GM12878 (cell line): Measurements from ENCODE around the gene IPO8. TPM values are rescaled to one million over a fixed set of nuclear protein-coding genes. Genes with fewer than 3 reads are reported as not detected.

Experiments
- ATAC-seq: fragments of 200-7000 bp; cut with Tn5 transposase; 3 replicates; pipeline ENCODE4 v1.9.1; 2020; ENCODE audit warnings: mild to moderate bottlenecking, moderate library complexity
- BruUV-seq: library from RNA; stranded (reverse); fragments of 400-500 nt; replicated peaks from 2 replicates; lab custom pipeline; 2021; lab: Mats Ljungman, UMichigan
- CTCF ChIA-PET: fragments of 300-600 bp; sonication (Branson Sonifier 250); formaldehyde crosslinking; extraction: SDS; loops from one replicate; lab custom pipeline; 2021; ENCODE audit warnings: inconsistent platforms; lab: Yijun Ruan, JAX
- POLR2A ChIA-PET: fragments of 350-600 bp; formaldehyde crosslinking; extraction: SDS; loops from one replicate; lab custom pipeline; 2021; ENCODE audit warnings: inconsistent platforms; lab: Charles Lee
- RAD21 ChIA-PET: fragments of 300-600 bp; sonication (Branson Sonifier 250); formaldehyde crosslinking; loops from one replicate; lab custom pipeline; 2023; ENCODE audit warnings: antibody characterized with exemption; ENCODE audit not compliant: unreplicated experiment; lab: Charles Lee
- SMC1A ChIA-PET: fragments of 300-600 bp; sonication (Branson Sonifier 250); formaldehyde crosslinking; loops from one replicate; lab custom pipeline; 2023; ENCODE audit not compliant: unreplicated experiment, uncharacterized antibody; lab: Charles Lee
- DNase-seq: peaks from one replicate; pipeline ENCODE4 v3.0.0-alpha.2; 2011; ENCODE audit warnings: low read depth, low spot score
- FAIRE-seq: peaks from 3 replicates; lab custom pipeline; 2011; peaks lifted over from hg19 to GRCh38; lab: Jason Lieb, UNC
- H2AFZ ChIP-seq: 2 replicates; pipeline ENCODE4 v1.6.0; 2011; ENCODE audit warnings: low read depth, low read length, control low read depth; ENCODE audit not compliant: control insufficient read depth
- H3K27ac ChIP-seq: 2 replicates; pipeline ENCODE4 v1.5.1; 2011; ENCODE audit warnings: control low read depth; ENCODE audit not compliant: control insufficient read depth, insufficient read depth
- H3K27me3 ChIP-seq, 2 experiments: replicated peaks in 1 of 2; 2 replicates each; pipeline versions ENCODE4 v1.6.0 to v1.6.1; 2011; ENCODE audit warnings: low read length in 1 of 2; ENCODE audit not compliant: control insufficient read depth in 2 of 2, insufficient read depth in 2 of 2
- H3K36me3 ChIP-seq, 2 experiments: 2 replicates each; pipeline ENCODE4 v1.5.1; 2011; ENCODE audit warnings: low read length in 1 of 2; ENCODE audit not compliant: control insufficient read depth in 2 of 2, insufficient read depth in 2 of 2
- H3K4me1 ChIP-seq: 2 replicates; pipeline ENCODE4 v1.6.1; 2011; ENCODE audit warnings: mild to moderate bottlenecking, low read length, moderate library complexity, mixed read lengths; ENCODE audit not compliant: control insufficient read depth, insufficient read depth
- H3K4me2 ChIP-seq: 2 replicates; pipeline ENCODE4 v1.6.0; 2011; ENCODE audit warnings: control low read depth; ENCODE audit not compliant: control insufficient read depth, insufficient read depth
- H3K4me3 ChIP-seq: fragments of 200-600 bp; sonication (generic); 2 replicates; pipeline ENCODE4 v1.5.1; 2016
- H3K79me2 ChIP-seq: 2 replicates; pipeline ENCODE4 v1.6.0; 2011; ENCODE audit warnings: low read length; ENCODE audit not compliant: control insufficient read depth, insufficient read depth
- H3K9ac ChIP-seq: 2 replicates; pipeline ENCODE4 v1.8.0; 2011; ENCODE audit warnings: low read length, control low read depth, mixed read lengths; ENCODE audit not compliant: control insufficient read depth, insufficient read depth
- H3K9me3 ChIP-seq: replicated peaks from 3 replicates; pipeline ENCODE4 v1.5.1; 2011; ENCODE audit warnings: mild to moderate bottlenecking, low read length; ENCODE audit not compliant: control insufficient read depth, insufficient read depth
- H4K20me1 ChIP-seq: 2 replicates; pipeline ENCODE4 v1.6.0; 2011; ENCODE audit not compliant: control insufficient read depth, insufficient read depth
- ASH2L ChIP-seq: fragments of 300-600, 200-600 bp; sonication (generic); IDR thresholded peaks from 2 replicates; pipeline ENCODE4 v1.6.1; 2017; ENCODE audit warnings: low read depth, mild to moderate bottlenecking, borderline replicate concordance
- ATF2 ChIP-seq: IDR thresholded peaks from 2 replicates; pipeline ENCODE4 v1.6.1; 2012; ENCODE audit warnings: low read length, inconsistent platforms
- BRCA1 ChIP-seq: IDR thresholded peaks from 2 replicates; pipeline ENCODE4 v1.6.1; 2011; ENCODE audit warnings: low read depth, low read length, improper control_type of control experiment
- DPF2 ChIP-seq: fragments of 450-650 bp; IDR thresholded peaks from 2 replicates; pipeline ENCODE4 v1.6.1; 2017; ENCODE audit warnings: mild to moderate bottlenecking
- E2F4 ChIP-seq: IDR thresholded peaks from 2 replicates; pipeline ENCODE4 v1.6.1; 2012; ENCODE audit warnings: low read depth, low read length, improper control_type of control experiment
- MEF2A ChIP-seq: IDR thresholded peaks from 2 replicates; pipeline ENCODE4 v1.6.1; 2011; ENCODE audit warnings: low read depth, mild to moderate bottlenecking, low read length, moderate library complexity; ENCODE audit not compliant: insufficient read depth
- NR2C1 ChIP-seq: fragments of 450-650 bp; IDR thresholded peaks from 2 replicates; pipeline ENCODE4 v1.6.1; 2017; ENCODE audit warnings: antibody characterized with exemption, mild to moderate bottlenecking, moderate library complexity
- SIN3A ChIP-seq: IDR thresholded peaks from 2 replicates; pipeline ENCODE4 v1.6.1; 2012; ENCODE audit warnings: low read depth, low read length, improper control_type of control experiment
- ZBTB40 ChIP-seq: fragments of 450-650 bp; IDR thresholded peaks from 2 replicates; pipeline ENCODE4 v1.6.1; 2016; ENCODE audit warnings: mild to moderate bottlenecking, moderate library complexity, borderline replicate concordance
- WGBS: methylation state at CpG from one replicate; pipeline ENCODE4 v1.1.6; 2016; ENCODE audit warnings: low lambda C conversion rate; ENCODE audit not compliant: insufficient replicate concordance, insufficient coverage; ENCODE audit errors: missing lambda C conversion rate; 5-methylcytosine and 5-hydroxymethylcytosine counted together
- in situ Hi-C: fragments of 300-500 bp; cut with MboI; formaldehyde crosslinking; loops from 9 replicates; pipeline ENCODE4 v1.14.3; 2018; ENCODE audit warnings: mixed read lengths
- intact Hi-C: fragments of 100-400 bp; cut with micrococcal nuclease; formaldehyde crosslinking; loops from one replicate; pipeline ENCODE4 v1.14.2; 2022; ENCODE audit not compliant: unreplicated experiment
- polyA plus RNA-seq, 11 experiments: library from polyadenylated mRNA; depleted of rRNA in 4 of 11; unstranded in 6 of 11; stranded (reverse) in 5 of 11; fragments of >200 nt; fragmentation: Nextera tagmentation in 4 of 11; fragmentation: Illumina TruSeq in 1 of 11; extraction: Ambion mirVana in 4 of 11; extraction: Trizol in 1 of 11; gene quantifications; 1 replicate in 1 of 11; 2 replicates in 10 of 11; pipeline versions ENCODE4 v1.2.1 to v1.2.3, GENCODE V29; 2011 to 2016; ENCODE audit warnings: inconsistent platforms in 2 of 11, missing spikeins in 2 of 11, low read depth in 1 of 11
- total RNA-seq, 4 experiments: library from RNA; depleted of rRNA in 3 of 4; stranded (reverse); fragments of >200 nt in 3 of 4; fragmentation: Illumina TruSeq in 1 of 4; extraction: Trizol in 1 of 4; gene quantifications; 2 replicates each; pipeline versions ENCODE4 v1.2.1 to v1.2.3, GENCODE V29; 2013 to 2021

The IPO8 gene
- total and polyA plus RNA-seq, 10 of the 15 experiments (the other 5 are each of a cell fraction or from before 2014, with no cell fraction given) = 6.9 to 38.5 (median 15.1) TPM

GRCh38 chr12:30585877-30586276, 109.8 kb downstream of the IPO8 start:
- Histone ChIP-seq H4K20me1 (no peaks in the 10 kb centered on the region), H3K4me3 (no peak overlapping the region), H3K9me3 (no peaks in the 10 kb centered on the region), H3K4me1 (no peaks in the 10 kb centered on the region), H3K27me3 (no peaks in the 10 kb centered on the region), H3K79me2 (no peaks in the 10 kb centered on the region), H3K4me2 (no peak overlapping the region), H3K36me3 (no peaks in the 10 kb centered on the region), H3K27ac (no peak overlapping the region), H3K9ac (no peak overlapping the region), H2AFZ (no peak overlapping the region)
- ChIA-PET CTCF (no interaction called here), POLR2A (no interaction called here), SMC1A (no interaction called here), RAD21 (no interaction called here)
- TF ChIP-seq BRCA1 (no peak), ZBTB40 (no peak), ATF2 (no peak), ASH2L (no peak), MEF2A (no peak), DPF2 (no peak), E2F4 (no peak), NR2C1 (no peak), SIN3A (no peak)
- no peak for DNase-seq
- intact Hi-C loops = no loop called here
- no TSS peak for BruUV-seq
- FAIRE-seq = no peak
- in situ Hi-C loops = no loop called here
- 50% methylated on average over 2 of the region's 2 CpGs for WGBS
- no peak for ATAC-seq
